Liver (tissue), 3 donors: ENCODE measurements around the gene TEX51.

Experiments used
- ATF3 ChIP-seq: IDR thresholded peaks from 2 replicates; pipeline ENCODE4 v1.6.1; 2016; ENCODE audit warnings: antibody characterized with exemption
- CTCF ChIP-seq: fragments of 150-350 bp; IDR thresholded peaks from 2 replicates; pipeline ENCODE4 v1.5.1; 2017; ENCODE audit warnings: improper control_type of control experiment, low read depth, low read length; ENCODE audit not compliant: missing input control
- EGR1 ChIP-seq, 2 donors: IDR thresholded peaks; 2 replicates each; pipeline ENCODE4 v1.6.1; 2016 to 2018; ENCODE audit warnings: antibody characterized with exemption in 2 of 2, low read depth in 2 of 2
- FOXA1 ChIP-seq: IDR thresholded peaks from 2 replicates; pipeline ENCODE4 v1.6.1; 2016; ENCODE audit warnings: antibody characterized with exemption
- GABPA ChIP-seq, 2 donors: IDR thresholded peaks in 1 of 2; conservative IDR thresholded peaks in 1 of 2; 2 replicates each; pipeline ENCODE4 v1.6.1; 2016; ENCODE audit warnings: antibody characterized with exemption in 2 of 2, mild to moderate bottlenecking in 1 of 2, moderate library complexity in 1 of 2
- MAX ChIP-seq: IDR thresholded peaks from 2 replicates; pipeline ENCODE4 v1.6.1; 2016; ENCODE audit warnings: antibody characterized with exemption
- NR2F2 ChIP-seq: IDR thresholded peaks from 2 replicates; pipeline ENCODE4 v1.6.1; 2016; ENCODE audit warnings: antibody characterized with exemption
- RAD21 ChIP-seq, 2 donors: IDR thresholded peaks; 2 replicates each; pipeline ENCODE4 v1.6.1; 2016; ENCODE audit warnings: antibody characterized with exemption in 2 of 2, mild to moderate bottlenecking in 2 of 2
- RXRA ChIP-seq, 2 donors: IDR thresholded peaks; 2 replicates each; pipeline ENCODE4 v1.6.1; 2017 to 2018; ENCODE audit warnings: antibody characterized with exemption in 2 of 2, mild to moderate bottlenecking in 1 of 2
- TAF1 ChIP-seq: conservative IDR thresholded peaks from 2 replicates; pipeline ENCODE4 v1.6.1; 2016; ENCODE audit warnings: antibody characterized with exemption, mild to moderate bottlenecking
- YY1 ChIP-seq: IDR thresholded peaks from 2 replicates; pipeline ENCODE4 v1.6.1; 2016; ENCODE audit warnings: antibody characterized with exemption, mild to moderate bottlenecking
- ZBTB33 ChIP-seq: IDR thresholded peaks from 2 replicates; pipeline ENCODE4 v1.6.1; 2016; ENCODE audit warnings: antibody characterized with exemption
- TF ChIP-seq, protein P1 (sequence below): IDR thresholded peaks from 2 replicates; pipeline ENCODE4 v1.6.1; 2016; ENCODE audit warnings: antibody characterized with exemption, mild to moderate bottlenecking
- donor health status: healthy.
- donor health status: healthy.

GRCh38 chr2:126849054-126849453 is 49.6 kb upstream of the TEX51 start:
- TF ChIP-seq CTCF (no peak), EGR1 (IDR thresholded peaks at IDR 0.05; ENCODE audit: low read depth in 2 of 2) (no peak), GABPA (IDR thresholded peaks at IDR 0.05 in 1 of 2, conservative IDR thresholded peaks at IDR 0.05 in 1 of 2) (no peak), FOXA1 (no peak), RAD21 (IDR thresholded peaks at IDR 0.05) (no peak), ZBTB33 (no peak), ATF3 (no peak), RXRA (IDR thresholded peaks at IDR 0.05) (no peak), NR2F2 (no peak), YY1 (no peak), TAF1 (no peak), MAX (no peak)
- TF ChIP-seq, protein P1, sequence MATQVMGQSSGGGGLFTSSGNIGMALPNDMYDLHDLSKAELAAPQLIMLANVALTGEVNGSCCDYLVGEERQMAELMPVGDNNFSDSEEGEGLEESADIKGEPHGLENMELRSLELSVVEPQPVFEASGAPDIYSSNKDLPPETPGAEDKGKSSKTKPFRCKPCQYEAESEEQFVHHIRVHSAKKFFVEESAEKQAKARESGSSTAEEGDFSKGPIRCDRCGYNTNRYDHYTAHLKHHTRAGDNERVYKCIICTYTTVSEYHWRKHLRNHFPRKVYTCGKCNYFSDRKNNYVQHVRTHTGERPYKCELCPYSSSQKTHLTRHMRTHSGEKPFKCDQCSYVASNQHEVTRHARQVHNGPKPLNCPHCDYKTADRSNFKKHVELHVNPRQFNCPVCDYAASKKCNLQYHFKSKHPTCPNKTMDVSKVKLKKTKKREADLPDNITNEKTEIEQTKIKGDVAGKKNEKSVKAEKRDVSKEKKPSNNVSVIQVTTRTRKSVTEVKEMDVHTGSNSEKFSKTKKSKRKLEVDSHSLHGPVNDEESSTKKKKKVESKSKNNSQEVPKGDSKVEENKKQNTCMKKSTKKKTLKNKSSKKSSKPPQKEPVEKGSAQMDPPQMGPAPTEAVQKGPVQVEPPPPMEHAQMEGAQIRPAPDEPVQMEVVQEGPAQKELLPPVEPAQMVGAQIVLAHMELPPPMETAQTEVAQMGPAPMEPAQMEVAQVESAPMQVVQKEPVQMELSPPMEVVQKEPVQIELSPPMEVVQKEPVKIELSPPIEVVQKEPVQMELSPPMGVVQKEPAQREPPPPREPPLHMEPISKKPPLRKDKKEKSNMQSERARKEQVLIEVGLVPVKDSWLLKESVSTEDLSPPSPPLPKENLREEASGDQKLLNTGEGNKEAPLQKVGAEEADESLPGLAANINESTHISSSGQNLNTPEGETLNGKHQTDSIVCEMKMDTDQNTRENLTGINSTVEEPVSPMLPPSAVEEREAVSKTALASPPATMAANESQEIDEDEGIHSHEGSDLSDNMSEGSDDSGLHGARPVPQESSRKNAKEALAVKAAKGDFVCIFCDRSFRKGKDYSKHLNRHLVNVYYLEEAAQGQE: no peak
